HG02970 (cell line): ENCODE data around the gene PSD2.
"Not testable (repeated sequence)": the region's sequence is repeated elsewhere in the genome, so short reads cannot be mapped to it uniquely, and the experiment has no call there.

ENCODE experiments used
- ATAC-seq: cut with Tn5 transposase; IDR thresholded peaks from one replicate; pipeline ENCODE4 v1.9.1; 2021; ENCODE audit warnings: mild to moderate bottlenecking, moderate library complexity, moderate number of reproducible peaks; ENCODE audit not compliant: unreplicated experiment, low FRiP score

PSD2 gene

DNA sequence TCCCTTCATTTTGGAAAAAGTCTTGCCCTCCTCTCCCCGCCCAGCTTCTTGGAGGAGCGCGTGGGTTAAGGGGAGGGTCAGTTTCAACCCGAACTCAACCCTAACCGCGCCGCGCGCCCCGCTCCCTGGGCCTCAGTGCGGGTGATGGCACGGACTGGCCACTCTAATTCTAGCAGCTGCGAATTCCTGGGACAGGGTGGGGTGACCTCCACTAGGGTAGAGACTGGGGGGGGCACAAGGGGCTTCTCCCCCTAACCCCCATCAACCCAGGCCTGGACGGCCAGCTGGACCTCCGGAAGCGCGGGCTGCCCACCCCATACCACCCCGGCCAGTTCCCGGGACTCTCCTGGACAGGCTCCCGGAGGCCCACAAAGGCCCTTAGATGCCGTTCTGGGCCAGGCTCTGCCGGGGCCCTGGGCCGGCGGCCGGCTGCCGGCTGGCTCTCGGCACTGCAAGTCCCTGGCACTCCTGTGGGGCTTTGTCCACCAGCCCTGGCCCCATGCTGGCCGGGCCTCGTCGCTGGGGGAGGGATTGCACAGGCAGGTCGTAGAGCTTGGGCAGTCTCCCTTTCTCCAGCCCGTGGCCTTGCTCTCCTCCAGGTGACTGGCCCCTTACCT is 7.2 kb upstream of the PSD2 start:
- no peak for ATAC-seq

DNA sequence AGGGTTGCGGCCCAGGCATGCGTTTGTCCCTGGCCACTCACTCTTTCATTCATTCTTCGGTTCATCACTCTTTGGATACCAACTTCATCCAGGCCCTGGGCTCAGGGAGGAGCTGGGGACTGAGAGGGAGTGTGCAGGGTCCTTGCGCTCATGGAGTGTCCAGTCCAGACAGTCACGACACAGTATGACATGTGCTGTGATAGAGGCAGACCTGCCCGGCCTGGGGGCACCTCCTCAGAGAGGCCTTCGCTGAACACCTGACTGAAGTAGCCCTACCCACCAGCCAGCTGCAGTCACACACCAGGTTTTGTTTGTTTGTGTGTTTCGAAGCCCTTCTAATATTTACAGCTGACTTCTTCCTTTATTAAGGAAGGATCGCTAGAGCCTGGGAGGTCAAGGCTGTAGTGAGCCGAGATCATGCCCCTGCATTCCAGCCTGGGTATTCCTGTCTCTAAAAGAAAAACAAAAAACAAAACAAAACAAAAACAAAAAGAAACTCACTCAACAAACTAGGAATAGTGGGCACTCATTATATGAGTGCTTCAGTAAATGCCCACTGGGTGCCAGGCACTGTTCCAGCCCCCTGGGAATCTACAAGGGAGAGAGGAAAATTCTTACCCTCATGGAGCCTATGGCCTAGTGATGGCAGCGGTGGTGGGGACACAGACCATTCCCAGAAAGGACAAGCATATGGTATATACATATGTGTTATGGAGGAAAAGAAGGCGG is 6.3 kb upstream of the PSD2 start:
- ATAC-seq = no peak

DNA sequence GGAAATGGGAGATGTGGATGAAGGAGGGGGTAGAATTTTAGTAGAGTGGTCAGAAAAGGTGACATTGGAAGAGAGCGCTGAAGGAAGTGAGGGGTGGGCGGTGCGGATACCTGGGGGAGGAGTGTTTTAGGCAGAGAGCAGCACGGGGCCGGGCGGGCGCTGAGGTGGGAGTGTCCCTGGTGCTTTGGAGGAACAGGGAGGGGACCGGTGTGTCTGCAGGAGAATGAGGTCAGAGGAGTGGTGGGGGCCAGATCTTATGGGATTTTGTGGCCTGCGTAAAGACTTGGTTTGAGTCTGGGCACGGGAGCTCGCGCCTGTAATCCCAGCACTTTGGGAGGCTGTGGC is 5.8 kb upstream of the PSD2 start:
- ATAC-seq = no peak

DNA sequence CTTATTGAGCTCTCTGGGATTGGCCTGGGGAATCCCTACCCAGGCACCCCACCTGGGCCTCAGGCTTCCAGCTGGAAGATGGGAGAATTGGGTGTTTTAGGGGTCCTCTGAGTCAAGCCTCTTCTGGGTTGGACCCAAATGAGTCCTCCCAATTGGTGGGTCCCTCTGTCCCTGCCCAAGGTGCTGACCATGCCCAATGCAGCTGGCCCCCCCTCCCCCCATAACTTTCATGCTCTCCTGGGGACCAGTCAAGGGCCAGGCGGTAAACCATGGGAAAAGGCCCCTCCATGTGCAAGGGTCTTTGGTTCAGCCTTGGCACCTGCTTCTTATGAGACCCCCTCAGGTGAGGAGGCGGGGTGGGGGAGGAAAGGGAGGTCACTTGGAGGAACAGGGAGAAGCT is 3.4 kb upstream of the PSD2 start:
- no peak for ATAC-seq

DNA sequence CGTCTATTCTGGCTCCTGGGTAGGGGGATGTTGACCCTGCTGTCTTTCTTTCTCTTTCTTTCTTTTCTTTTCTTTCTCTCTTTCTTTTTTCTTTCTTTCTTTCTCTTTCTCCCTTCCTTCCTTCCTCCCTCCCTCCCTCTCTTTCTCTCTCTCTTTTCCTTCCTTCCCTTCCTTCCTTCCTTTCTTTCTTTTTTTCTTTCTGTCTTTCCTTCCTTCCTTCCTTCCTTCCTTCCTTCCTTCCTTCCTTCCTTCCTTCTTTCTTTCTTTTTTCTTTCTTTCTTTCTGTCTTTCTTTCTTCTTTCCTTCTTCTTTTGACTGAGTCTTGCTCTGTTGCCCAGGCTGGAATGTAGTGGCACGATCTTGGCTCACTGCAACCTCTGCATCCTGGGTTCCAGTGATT is 3.0 kb upstream of the PSD2 start:
- not testable (repeated sequence) for ATAC-seq

DNA sequence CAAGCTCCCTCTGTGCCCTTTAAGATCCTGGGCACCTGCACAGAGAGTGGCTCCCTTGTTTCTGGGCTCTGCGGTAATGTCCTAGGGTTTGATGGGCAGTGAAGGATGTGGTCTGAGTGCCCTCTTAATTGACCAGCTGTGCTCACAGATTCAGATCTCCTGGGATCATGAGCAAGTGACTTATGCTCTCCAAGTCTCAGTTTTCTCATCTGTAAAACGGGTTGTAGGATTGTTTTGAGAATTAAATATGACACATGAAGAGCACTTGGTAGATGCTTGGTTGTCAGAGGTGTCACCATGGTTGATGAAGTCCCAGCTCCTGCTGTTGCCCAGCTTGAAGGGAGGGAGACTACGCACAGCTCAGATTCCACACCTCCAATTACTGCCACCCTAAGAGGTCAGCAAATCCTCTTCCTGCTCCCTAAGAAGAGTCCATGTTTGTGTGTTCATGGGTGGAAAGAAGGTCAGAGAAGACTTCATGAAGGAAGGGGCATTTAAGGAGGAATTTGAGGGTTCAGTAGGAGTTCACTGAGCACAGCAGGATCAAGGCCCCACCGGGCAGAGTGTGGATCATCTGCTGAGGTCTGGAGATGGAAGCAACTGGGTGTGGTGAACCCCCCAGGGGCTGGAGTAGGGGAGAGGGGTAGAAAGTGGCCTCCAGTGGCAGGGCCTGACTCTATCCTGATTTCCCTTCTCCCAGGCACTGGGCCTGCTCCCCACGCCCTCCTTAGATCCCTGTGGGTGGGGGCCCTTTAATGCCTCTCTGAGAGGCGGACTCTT is 1.4 kb upstream of the PSD2 start:
- ATAC-seq = no peak

DNA sequence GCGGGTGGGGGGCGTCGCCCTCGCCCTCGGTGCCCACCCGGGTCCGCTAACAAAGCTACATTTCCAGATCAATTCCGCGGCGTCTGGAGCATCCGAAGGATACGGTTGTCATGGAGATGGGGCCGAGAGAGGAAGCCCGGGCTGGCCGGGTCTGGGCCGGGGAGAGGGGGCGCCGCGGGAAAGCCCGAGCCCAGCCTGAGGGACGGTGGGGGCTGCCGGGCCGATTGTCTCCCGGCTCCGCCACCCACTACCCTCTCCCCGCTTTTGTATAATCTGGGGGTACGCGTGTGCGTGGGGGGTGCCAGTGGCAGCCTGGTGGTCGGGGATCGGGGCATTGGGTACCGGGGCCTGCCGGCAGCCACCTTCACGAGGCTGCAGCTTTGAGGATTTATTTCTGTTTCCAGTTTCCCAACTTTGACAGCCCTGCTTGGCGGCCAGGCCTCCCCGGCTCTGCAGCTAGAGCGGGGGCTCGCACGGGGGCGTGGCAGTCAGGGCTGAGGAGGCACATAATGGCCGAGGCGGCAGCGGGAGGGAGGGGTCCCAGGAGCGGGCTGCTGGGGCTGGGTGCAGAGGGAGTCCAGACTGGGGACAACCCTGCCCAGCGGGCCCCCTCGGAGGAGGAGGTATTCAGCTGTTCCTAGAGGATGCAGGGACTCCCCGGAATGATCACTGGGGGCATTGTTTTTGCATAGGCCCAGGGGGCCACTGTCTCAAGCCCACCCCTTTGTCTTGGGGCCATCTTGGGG is 626 bp downstream of the PSD2 start:
- ATAC-seq = no peak

DNA sequence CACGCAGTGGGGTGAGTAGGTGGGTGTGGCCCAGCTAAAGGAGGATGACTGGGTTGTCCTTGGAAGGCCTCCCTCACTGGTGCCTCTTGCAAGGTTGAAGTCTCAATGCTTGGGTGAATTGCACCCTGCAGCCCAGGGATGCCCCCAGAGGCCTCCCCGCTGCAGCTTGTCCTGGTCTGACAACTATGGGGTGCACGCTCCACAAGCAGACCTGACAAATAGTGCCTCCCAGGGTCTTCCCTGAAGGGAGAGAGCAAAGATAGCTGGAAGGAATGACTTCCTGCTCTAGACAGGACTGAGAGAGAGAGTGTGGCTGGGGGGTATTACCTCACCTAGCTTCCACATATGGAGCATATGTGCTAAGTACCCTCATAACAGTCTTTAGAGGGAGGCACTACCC is 1.7 kb downstream of the PSD2 start:
- ATAC-seq = no peak

DNA sequence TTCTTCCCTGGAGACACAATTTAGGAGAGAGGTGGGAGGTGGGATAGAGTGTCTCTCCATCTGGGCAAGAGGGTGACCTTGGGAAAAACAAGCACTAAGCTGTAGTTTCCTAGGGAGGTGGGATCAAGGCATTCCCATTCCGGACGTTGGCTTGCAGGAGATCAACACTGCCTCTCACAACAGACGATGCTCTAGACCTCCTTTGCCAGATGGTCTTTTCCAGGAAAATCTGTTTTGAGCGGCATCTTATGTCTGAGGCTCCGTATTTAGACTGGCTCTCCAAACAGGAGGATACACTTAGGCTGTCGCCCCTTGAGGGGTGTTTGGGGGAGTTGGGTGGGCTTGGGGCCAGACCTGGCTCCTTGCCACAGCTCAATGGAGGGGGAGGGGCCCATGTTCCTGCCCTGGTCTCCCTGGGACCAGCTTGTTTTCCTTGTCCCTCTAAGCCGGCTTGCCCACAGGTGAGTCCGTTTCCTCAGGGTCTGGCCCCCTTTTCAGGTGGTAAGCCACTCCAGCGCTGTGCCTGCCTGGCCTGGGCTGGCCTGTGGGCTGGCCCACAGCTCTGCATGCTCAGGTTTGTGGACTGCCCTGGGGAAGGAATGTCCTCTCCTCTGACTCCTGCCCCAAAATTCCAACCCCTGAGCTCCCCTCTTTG is 2.4 kb downstream of the PSD2 start:
- no peak for ATAC-seq

DNA sequence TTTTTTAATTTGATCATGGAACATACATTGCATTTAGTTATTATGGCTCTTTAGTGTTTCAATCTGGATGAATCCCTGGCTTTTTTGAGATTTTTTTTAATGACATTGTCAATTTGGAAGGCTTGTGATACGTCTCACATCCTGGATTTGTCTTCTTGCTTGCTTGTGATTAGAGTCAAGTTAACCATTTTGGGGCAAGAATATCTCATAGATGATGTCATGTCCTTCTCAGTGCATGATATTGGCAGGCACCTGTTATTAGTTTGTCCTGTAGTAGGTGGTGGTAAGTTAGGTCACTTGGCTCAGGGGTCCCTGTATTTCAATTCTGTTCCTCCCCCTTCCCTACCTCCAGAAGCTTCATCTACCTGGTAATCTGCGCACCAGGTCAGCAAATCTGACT is 3.3 kb downstream of the PSD2 start:
- ATAC-seq = no peak

DNA sequence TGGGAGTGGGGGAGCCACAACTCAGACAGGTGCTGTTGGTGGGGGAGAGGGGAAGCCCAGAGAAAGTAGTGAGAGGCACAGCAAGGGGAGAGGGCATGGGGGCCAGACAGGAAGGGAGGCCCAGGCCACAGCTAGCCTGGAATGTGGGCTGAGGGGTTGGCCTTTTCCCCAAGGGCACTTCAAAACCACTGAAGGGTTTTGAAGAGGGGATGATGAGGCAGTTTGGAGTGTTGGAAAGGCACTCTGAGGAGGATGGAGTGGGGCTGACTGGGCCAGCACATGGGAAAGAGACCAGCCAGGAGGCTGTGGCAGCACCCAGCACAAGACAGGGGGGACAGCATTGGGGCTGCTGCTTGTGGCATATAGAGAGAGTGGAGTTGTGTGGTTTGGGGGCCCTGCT is 3.8 kb downstream of the PSD2 start:
- no peak for ATAC-seq

DNA sequence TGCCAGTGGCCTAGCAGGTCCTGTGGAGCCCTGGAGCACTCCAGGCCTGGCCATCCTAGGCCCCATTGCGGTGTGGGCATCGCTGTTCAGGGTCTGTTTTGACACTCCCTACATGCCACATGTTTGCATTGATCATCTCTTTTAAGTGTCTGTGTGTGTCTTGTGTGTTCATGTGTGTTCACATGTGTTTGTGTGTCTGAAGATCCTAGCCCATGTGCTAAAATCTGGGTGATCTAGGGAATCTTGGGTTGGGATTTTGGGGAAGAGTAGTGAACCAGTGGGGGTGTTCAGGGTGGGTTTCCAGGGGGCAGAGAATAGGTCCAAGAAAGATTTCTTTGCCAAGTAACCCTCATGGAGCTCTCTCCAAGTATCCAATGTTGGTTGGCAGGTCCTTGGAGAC is 8.4 kb downstream of the PSD2 start:
- ATAC-seq = no peak

DNA sequence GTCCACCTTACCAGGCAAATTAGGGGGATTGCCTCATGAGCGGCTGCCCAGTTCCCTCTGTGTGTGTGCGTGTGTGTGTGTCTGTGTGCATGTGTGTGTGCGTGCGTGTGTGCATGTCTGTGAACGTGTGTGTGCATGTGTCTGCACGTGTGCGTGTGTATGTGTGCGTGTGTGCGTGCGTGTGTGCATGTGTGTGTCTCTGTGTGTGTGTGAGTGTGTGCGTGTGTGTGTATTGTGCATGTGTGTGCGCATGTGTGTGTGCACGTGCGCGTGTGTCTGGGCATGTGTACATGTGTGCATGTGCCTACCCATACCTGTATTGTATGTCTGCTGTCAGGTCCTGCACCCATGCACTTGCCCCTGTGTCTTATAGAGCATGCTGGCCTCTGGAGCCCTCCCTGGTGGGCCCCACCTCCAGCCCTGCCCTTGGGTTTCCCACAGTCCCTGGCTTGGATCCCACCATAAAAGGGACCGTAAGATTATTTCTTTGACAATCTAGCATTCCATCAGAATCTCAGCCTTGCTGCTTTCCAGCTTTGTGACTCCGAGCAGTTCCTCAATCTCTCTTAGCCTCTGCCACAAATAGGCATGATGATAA is 9.3 kb downstream of the PSD2 start:
- ATAC-seq = no peak

DNA sequence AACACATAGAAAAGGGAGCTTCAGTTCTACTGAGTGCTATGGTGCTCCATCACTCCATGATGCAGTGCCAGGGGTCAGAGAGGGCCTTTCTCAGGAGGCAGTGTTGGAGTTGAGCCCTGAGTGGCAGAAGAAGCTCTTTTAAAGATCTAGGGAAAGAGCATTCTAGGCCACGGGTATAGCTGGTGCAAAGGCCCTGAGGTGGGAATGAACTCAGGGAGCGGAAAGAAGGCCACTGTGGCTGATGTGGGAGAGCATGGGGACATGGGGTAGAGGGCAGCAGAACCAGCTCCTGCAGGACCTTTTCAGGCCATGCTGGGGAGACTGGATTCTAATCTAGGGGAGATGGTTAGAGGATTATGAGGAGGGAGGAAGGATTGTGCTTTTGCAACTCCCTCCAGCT is 9.9 kb downstream of the PSD2 start:
- ATAC-seq = no peak

DNA sequence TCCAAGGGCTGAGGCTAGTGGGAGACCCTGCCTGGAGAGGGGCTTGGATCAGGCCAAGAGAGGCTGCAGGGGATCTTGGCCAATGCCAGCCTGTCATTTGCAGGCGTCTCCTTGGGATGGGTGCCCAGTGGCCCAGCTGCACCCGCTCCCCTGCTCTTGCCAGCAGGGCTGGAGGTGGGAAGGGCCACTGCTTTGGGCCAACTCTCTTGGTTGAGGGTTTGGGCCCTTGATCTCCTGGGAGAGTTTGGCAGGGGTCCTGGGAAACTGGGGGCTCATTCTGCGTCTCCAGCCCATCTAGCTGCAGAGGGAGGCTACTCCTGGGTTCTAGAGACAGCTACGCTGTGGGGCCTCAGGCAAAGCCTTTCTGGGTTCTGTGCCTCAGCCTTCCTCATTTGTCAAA is 10.5 kb downstream of the PSD2 start:
- no peak for ATAC-seq

DNA sequence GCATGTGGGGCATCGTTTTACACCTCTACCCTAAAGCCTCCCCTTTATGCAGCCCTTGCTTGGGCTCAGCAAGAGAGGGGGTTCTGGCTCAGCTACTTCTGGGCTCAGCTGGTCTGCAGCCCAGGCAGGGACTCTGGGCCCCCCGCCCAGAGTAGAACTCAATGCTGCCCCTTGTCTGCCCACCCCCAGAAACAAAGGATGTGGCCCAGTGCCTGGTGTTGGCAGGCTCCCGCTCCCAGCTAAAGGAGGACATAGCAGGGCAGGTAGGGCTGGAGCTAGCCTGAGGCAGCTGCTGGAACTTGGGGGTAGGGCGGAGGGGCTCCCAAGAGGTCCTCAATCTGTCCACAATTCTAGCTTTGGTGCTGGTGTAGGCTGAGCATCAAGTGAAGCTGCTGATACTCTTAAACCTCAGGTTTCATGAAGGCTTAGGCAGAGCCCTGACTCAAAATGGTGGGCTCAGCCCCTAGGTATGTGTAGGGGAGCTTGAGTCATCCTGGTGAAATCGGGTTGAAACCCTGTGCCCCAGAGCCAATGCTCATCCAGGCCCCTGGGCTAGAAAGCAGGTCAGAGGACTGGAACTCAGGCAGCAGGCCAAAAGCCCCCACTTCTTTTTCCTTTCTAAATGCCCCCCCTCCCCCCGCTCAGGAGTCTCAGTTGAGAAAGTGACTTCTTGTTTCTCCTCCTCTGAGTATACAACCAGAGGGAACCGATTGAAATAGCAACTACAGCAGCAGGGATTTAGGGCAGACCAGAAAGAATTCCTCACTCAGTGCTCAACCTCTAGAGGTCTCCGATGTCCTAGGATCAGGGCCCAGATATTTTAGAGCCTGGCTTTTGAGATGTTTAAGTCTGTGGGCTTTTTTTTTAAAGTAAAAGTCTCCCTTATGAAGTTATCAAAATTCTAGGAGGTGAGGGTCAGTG is 11.4 kb downstream of the PSD2 start:
- ATAC-seq = no peak

DNA sequence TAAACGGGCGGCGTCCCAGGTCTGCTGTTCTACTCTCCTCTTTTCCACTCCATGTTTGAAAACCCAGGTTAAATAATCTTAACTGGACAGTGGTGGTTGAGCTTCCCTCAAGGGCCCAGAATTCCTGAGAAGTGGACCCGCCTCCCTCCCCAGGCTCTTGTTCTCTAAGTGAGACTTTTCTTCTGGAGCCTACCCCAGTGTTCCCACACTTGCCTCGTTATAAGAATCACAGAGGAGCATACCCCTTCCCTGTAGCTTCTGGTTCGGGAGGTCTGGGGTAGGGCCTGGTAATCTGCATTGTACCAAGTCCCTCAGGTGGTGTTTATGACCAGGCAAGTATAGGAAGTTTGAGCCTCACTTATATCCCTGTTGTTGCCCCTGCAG is 12.0 kb downstream of the PSD2 start:
- no peak for ATAC-seq

DNA sequence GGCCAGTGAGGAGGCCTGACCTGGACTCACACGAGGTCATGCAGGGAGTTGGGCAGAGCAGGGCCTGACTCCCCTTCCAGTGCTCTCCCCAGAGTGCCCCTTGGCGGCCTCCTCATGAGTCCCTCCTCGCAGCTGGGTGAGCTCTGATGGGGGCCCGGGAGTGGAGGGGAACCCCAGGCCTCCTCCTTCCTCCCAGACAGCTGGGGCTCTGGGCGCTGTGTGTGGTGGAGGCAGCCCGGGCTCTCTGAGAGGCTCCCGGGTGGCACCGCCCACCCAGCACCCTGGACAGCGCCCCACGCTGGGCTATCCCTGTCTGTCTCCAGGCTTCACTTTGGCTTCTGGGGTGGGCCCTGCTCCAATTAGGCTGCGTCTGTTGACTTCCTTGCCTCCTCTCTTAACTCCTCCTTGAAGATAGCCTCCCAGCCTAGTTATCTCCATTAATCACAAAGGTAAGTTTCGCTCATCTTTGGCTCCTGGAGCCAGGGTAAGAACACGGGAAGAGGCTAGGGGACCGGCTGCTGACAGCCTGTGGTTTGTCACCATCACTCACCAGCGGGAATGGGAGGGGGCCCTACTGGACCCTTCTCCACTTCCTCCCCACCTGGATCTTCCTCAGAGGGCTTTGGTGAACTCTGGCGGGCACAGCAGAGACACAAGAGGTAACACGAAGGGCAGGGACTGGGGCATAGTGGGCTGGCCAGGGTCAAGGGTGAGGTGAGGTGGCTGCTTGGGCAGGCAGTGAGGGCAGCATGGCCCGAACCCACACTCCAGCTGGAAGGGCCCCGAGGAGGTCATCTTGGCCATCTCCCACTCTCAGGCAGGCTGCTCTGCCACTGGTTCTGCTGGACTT is 13.1 kb downstream of the PSD2 start:
- no peak for ATAC-seq
